Keratinocyte (primary cell): ENCODE measurements around the gene DCDC2C. TPM values are rescaled to one million over a fixed set of nuclear protein-coding genes. Genes with fewer than 3 reads are reported as not detected.

Experiments
- DNase-seq: peaks from one replicate; pipeline ENCODE4 v3.0.0-alpha.2; 2011; ENCODE audit warnings: low read depth, missing footprints, low spot score
- FAIRE-seq: peaks from 2 replicates; lab custom pipeline; 2011; peaks lifted over from hg19 to GRCh38; lab: Jason Lieb, UNC
- H2AFZ ChIP-seq: 2 replicates; pipeline ENCODE4 v1.6.0; 2012; ENCODE audit warnings: low read length, control low read depth, inconsistent platforms; ENCODE audit not compliant: control insufficient read depth
- H3K27ac ChIP-seq: 2 replicates; pipeline ENCODE4 v1.5.1; 2011; ENCODE audit warnings: low read length; ENCODE audit not compliant: control insufficient read depth, insufficient read depth
- H3K27me3 ChIP-seq: 3 replicates; pipeline ENCODE4 v1.6.0; 2011; ENCODE audit warnings: low read length; ENCODE audit not compliant: control insufficient read depth, insufficient read depth; ENCODE audit errors: extremely low read depth
- H3K36me3 ChIP-seq, 2 experiments: 2 replicates in 1 of 2; 3 replicates in 1 of 2; pipeline ENCODE4 v1.5.1; 2011; ENCODE audit warnings: low read length in 2 of 2, mild to moderate bottlenecking in 1 of 2; ENCODE audit not compliant: control insufficient read depth in 2 of 2, insufficient read depth in 2 of 2; ENCODE audit errors: extremely low read depth in 1 of 2
- H3K4me1 ChIP-seq: 3 replicates; pipeline ENCODE4 v1.5.1; 2011; ENCODE audit warnings: low read length; ENCODE audit not compliant: control insufficient read depth, insufficient read depth; ENCODE audit errors: extremely low read depth
- H3K4me2 ChIP-seq: 3 replicates; pipeline ENCODE4 v1.6.0; 2011; ENCODE audit warnings: low read depth, low read length; ENCODE audit not compliant: control insufficient read depth, insufficient read depth; ENCODE audit errors: extremely low read depth
- H3K4me3 ChIP-seq, 3 experiments: fragments of 200-600 bp in 1 of 3; sonication (generic) in 1 of 3; 2 replicates in 2 of 3; 3 replicates in 1 of 3; pipeline ENCODE4 v1.5.1; 2011 to 2016; ENCODE audit warnings: low read length in 3 of 3, mild to moderate bottlenecking in 3 of 3, control low read depth in 2 of 3, inconsistent platforms in 1 of 3, low read depth in 1 of 3, mixed read lengths in 1 of 3, mixed run types in 1 of 3, moderate library complexity in 1 of 3; ENCODE audit not compliant: control insufficient read depth in 2 of 3, insufficient read depth in 2 of 3; ENCODE audit errors: extremely low read depth in 1 of 3
- H3K79me2 ChIP-seq: 2 replicates; pipeline ENCODE4 v1.6.0; 2012; ENCODE audit warnings: low read length; ENCODE audit not compliant: control insufficient read depth, insufficient read depth
- H3K9ac ChIP-seq: 3 replicates; pipeline ENCODE4 v1.6.0; 2011; ENCODE audit warnings: low read length; ENCODE audit not compliant: control insufficient read depth, insufficient read depth; ENCODE audit errors: extremely low read depth
- H3K9me1 ChIP-seq: 3 replicates; pipeline ENCODE4 v1.6.0; 2011; ENCODE audit warnings: low read length; ENCODE audit not compliant: control insufficient read depth, insufficient read depth; ENCODE audit errors: extremely low read depth
- H3K9me3 ChIP-seq: 2 replicates; pipeline ENCODE4 v1.5.1; 2012; ENCODE audit warnings: low read depth, low read length; ENCODE audit not compliant: control insufficient read depth
- H4K20me1 ChIP-seq: 3 replicates; pipeline ENCODE4 v1.6.0; 2011; ENCODE audit warnings: low read length; ENCODE audit not compliant: control insufficient read depth, insufficient read depth; ENCODE audit errors: extremely low read depth
- EZH2 ChIP-seq: IDR thresholded peaks from one replicate; pipeline ENCODE4 v1.6.1; 2012; ENCODE audit warnings: inconsistent platforms, mild to moderate bottlenecking, low read length, moderate library complexity
- dilution Hi-C: fragments of 300-500 bp; cut with MboI; formaldehyde crosslinking; loops from one replicate; pipeline ENCODE4 v1.7.0; 2020; ENCODE audit warnings: low sequenced_read_pairs; ENCODE audit not compliant: extremely low pct_ligation_motif_present
- polyA plus RNA-seq, 5 experiments: library from polyadenylated mRNA; depleted of rRNA in 3 of 5; stranded (reverse) in 3 of 5; stranded (forward) in 1 of 5; unstranded in 1 of 5; fragments of >200 nt; gene quantifications; 1 replicate in 1 of 5; 2 replicates in 3 of 5; 3 replicates in 1 of 5; pipeline versions ENCODE4 v1.2.1 to v1.2.3, GENCODE V29; 2011 to 2012; ENCODE audit warnings: missing spikeins in 2 of 5, low read depth in 1 of 5, low replicate concordance in 1 of 5
- TF ChIP-seq, protein P1 (sequence below), 3 experiments: IDR thresholded peaks in 1 of 3; conservative IDR thresholded peaks in 1 of 3; optimal IDR thresholded peaks in 1 of 3; 2 replicates in 2 of 3; 3 replicates in 1 of 3; pipeline versions ENCODE3 to v1.5.1; 2011; ENCODE audit warnings: low read length in 3 of 3, mild to moderate bottlenecking in 3 of 3, moderate library complexity in 2 of 3, control low read depth in 1 of 3, inconsistent platforms in 1 of 3; ENCODE audit not compliant: insufficient read depth in 2 of 3; ENCODE audit errors: extremely low read depth in 1 of 3

DCDC2C gene
- polyA plus RNA-seq, 1 donor (not counting 4 experiments of a cell fraction or from before 2014, with no cell fraction given): not detected

- dilution Hi-C loops: no loop called here
- Histone ChIP-seq H3K4me3 (no peak overlapping the region), H2AFZ (no peak overlapping the region), H3K9me3 (no peaks in the 10 kb centered on the region), H3K4me1 (no peaks in the 10 kb centered on the region), H3K9ac (no peak overlapping the region), H3K27ac (no peak overlapping the region), H3K9me1 (no peaks in the 10 kb centered on the region), H3K4me2 (no peak overlapping the region), H3K79me2 (no peaks in the 10 kb centered on the region), H3K36me3 (no peaks in the 10 kb centered on the region), H4K20me1 (no peaks in the 10 kb centered on the region), H3K27me3 (peaks cover 41% of the 10 kb centered on the region)
- FAIRE-seq (no peak), DNase-seq (no peak)
- TF ChIP-seq, protein P1, sequence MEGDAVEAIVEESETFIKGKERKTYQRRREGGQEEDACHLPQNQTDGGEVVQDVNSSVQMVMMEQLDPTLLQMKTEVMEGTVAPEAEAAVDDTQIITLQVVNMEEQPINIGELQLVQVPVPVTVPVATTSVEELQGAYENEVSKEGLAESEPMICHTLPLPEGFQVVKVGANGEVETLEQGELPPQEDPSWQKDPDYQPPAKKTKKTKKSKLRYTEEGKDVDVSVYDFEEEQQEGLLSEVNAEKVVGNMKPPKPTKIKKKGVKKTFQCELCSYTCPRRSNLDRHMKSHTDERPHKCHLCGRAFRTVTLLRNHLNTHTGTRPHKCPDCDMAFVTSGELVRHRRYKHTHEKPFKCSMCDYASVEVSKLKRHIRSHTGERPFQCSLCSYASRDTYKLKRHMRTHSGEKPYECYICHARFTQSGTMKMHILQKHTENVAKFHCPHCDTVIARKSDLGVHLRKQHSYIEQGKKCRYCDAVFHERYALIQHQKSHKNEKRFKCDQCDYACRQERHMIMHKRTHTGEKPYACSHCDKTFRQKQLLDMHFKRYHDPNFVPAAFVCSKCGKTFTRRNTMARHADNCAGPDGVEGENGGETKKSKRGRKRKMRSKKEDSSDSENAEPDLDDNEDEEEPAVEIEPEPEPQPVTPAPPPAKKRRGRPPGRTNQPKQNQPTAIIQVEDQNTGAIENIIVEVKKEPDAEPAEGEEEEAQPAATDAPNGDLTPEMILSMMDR (optimal IDR thresholded peaks at IDR 0.05 in 1 of 3, IDR thresholded peaks at IDR 0.05 in 1 of 3, conservative IDR thresholded peaks at IDR 0.05 in 1 of 3; ENCODE audit: extremely low read depth in 1 of 3, insufficient read depth in 2 of 3, low read length in 3 of 3): no peak
- TF ChIP-seq EZH2: no peak
Observed at GRCh38 chr2:3706892-3707291, 3.5 kb downstream of the DCDC2C start.

- TF ChIP-seq EZH2: no peak
- TF ChIP-seq, protein P1 (optimal IDR thresholded peaks at IDR 0.05 in 1 of 3, IDR thresholded peaks at IDR 0.05 in 1 of 3, conservative IDR thresholded peaks at IDR 0.05 in 1 of 3; ENCODE audit: extremely low read depth in 1 of 3, insufficient read depth in 2 of 3, low read length in 3 of 3): no peak
- dilution Hi-C loops: no loop called here
Observed at GRCh38 chr2:3708576-3708975, 5.2 kb downstream of the DCDC2C start.

More at GRCh38 chr2:3708576-3708975, 5.2 kb downstream of the DCDC2C start:
- Histone ChIP-seq H3K9me3 (no peaks in the 10 kb centered on the region), H3K9me1 (no peaks in the 10 kb centered on the region), H3K36me3 (no peaks in the 10 kb centered on the region), H3K4me2 (no peak overlapping the region), H3K4me3 (no peak overlapping the region), H3K27me3 (peaks cover 26% of the 10 kb centered on the region), H4K20me1 (no peaks in the 10 kb centered on the region), H3K4me1 (no peaks in the 10 kb centered on the region), H3K79me2 (no peaks in the 10 kb centered on the region), H3K27ac (no peak overlapping the region), H2AFZ (no peak overlapping the region), H3K9ac (no peak overlapping the region)
- no peak for DNase-seq
- no peak for FAIRE-seq
